Lower lobe of right lung (tissue), 2 donors: Measurements from ENCODE around the gene LIMD2. TPM values are rescaled to one million over a fixed set of nuclear protein-coding genes. Genes with fewer than 3 reads are reported as not detected.

Source experiments
- ATAC-seq, 2 donors: fragments of 200-7000 bp; cut with Tn5 transposase; one replicate each; pipeline ENCODE4 v1.9.1; 2020 to 2022; ENCODE audit warnings: mild to moderate bottlenecking in 2 of 2, moderate library complexity in 2 of 2
- DNase-seq: peaks from one replicate; pipeline ENCODE4 v3.0.0-alpha.2; 2020
- H3K27ac ChIP-seq: fragments of 200-600 bp; one replicate; pipeline ENCODE4 v1.8.0; 2022
- H3K27me3 ChIP-seq: fragments of 200-600 bp; one replicate; pipeline ENCODE4 v1.8.0; 2022; ENCODE audit warnings: low read depth
- H3K36me3 ChIP-seq: fragments of 200-600 bp; one replicate; pipeline ENCODE4 v1.8.0; 2022; ENCODE audit warnings: mild to moderate bottlenecking
- H3K4me1 ChIP-seq: fragments of 200-600 bp; one replicate; pipeline ENCODE4 v1.8.0; 2022
- H3K4me3 ChIP-seq: fragments of 200-600 bp; one replicate; pipeline ENCODE4 v1.8.0; 2022; ENCODE audit warnings: mild to moderate bottlenecking
- H3K9me3 ChIP-seq: fragments of 200-600 bp; one replicate; pipeline ENCODE4 v1.8.0; 2022
- intact Hi-C: fragments of 100-400 bp; cut with DNase I; formaldehyde crosslinking; loops from one replicate; pipeline ENCODE4 v1.11.0; 2022
- total RNA-seq: library from RNA; stranded (reverse); fragmentation: NEBNext Ultra II Directional; extraction: Animal tissue kit (Norgen Biotek cat#: 25700); gene quantifications from one replicate; pipeline ENCODE4 v1.2.1, GENCODE V29; 2021
- TF ChIP-seq, protein P1 (sequence below): fragments of 200-600 bp; IDR thresholded peaks from one replicate; pipeline ENCODE4 v1.8.0; 2022; ENCODE audit warnings: antibody characterized with exemption, mild to moderate bottlenecking
- donor health status: DM: no; HTN: yes; CAD: no; lungs with severe emphysema.

LIMD2 gene
- total RNA-seq, 1 donor from 2014 or later: 25.9 TPM

DNA sequence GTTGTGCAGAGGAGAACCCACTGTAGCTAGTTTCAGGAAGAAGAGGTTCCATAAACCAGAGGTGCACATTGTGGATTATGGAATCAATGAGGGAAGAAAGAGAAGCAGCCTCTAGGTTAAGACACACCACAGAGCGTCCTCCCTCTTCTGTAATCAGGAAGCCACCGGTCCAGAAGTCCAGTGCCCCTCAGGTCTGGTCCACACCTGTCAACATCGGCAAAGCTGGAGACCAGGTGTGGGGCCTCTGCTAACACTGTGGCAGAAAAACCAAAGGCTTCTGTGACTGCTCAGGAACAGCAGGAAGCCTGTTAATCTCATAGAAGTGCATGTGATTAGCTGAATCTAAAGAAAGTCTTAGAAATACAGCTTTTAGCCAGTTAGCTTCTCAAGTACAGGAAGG is 23.3 kb downstream of the LIMD2 start:
- H3K4me1 ChIP-seq: peaks cover 55% of the 10 kb centered on the region

DNA sequence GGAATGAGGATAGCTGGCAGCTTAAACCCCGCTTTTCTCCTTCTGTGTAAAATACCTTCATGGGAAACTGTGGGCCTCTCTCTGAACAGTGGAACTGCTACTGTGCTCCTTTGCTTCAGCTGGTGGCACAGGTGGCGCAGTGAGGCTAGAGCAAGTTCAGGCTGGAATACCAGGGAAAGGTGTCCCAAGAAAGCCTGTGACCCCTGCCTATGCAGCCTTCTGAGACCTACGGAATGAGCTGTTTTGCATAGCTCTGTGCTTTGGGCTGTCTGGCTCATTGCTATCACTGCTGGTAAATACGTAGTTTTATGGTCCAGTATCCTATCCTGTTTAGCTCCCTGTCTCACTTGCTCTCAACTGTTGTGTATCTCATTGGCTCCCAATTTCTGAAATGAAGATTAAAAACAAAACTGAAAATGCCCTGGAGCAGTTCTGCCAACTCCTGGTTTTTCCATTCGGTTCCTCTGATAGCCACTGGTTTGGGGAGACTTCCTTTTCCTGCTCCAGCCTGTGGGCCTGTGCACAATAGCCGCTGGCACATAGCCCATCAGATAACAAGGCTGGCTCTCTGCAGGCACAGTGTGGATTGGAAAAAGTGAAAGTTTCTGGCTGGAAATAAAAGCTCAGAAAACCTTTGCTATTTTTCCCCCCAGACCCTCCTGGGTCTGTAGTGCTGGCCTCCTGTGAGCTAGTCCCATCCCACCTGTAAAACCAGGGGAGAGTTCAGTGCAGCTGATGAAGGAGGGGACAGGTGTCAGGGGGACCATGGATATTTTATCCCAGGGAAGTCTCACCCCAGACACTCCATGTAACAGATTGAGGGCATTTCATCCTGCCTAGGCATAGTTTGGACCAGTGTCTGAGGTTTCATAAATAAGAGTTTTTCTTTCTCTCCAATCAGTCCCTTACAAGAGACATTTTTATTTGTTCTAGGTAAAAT is 24.0 kb downstream of the LIMD2 start:
- Histone ChIP-seq H3K4me1 (peaks cover 48% of the 10 kb centered on the region), H3K36me3 (peaks cover 43% of the 10 kb centered on the region), H3K4me3 (peak overlapping the region; percentile 27), H3K9me3 (no peaks in the 10 kb centered on the region), H3K27me3 (no peaks in the 10 kb centered on the region), H3K27ac (peak overlapping the region; percentile 76)
- intact Hi-C loops: no loop called here
- ATAC-seq: peak; percentile 92 to 95
- TF ChIP-seq, protein P1, sequence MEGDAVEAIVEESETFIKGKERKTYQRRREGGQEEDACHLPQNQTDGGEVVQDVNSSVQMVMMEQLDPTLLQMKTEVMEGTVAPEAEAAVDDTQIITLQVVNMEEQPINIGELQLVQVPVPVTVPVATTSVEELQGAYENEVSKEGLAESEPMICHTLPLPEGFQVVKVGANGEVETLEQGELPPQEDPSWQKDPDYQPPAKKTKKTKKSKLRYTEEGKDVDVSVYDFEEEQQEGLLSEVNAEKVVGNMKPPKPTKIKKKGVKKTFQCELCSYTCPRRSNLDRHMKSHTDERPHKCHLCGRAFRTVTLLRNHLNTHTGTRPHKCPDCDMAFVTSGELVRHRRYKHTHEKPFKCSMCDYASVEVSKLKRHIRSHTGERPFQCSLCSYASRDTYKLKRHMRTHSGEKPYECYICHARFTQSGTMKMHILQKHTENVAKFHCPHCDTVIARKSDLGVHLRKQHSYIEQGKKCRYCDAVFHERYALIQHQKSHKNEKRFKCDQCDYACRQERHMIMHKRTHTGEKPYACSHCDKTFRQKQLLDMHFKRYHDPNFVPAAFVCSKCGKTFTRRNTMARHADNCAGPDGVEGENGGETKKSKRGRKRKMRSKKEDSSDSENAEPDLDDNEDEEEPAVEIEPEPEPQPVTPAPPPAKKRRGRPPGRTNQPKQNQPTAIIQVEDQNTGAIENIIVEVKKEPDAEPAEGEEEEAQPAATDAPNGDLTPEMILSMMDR: no peak
- DNase-seq: peak; percentile 86

More for the DNA sequence above, 23.3 kb downstream of the LIMD2 start:
- no peaks in the 10 kb centered on the region for H3K9me3 ChIP-seq
- H3K4me3 ChIP-seq: no peak overlapping the region
- intact Hi-C loops: no loop called here
- H3K27me3 ChIP-seq: no peaks in the 10 kb centered on the region
- no peak for DNase-seq
- no peak for ATAC-seq
- TF ChIP-seq, protein P1: no peak
- peaks cover 36% of the 10 kb centered on the region for H3K36me3 ChIP-seq
- peak overlapping the region; percentile 76 for H3K27ac ChIP-seq

- Histone ChIP-seq H3K9me3 (no peaks in the 10 kb centered on the region), H3K27me3 (no peaks in the 10 kb centered on the region), H3K36me3 (peaks cover 49% of the 10 kb centered on the region), H3K4me1 (peaks cover 44% of the 10 kb centered on the region), H3K27ac (peak overlapping the region; percentile 76), H3K4me3 (peak overlapping the region; percentile 27)
- DNase-seq (no peak), ATAC-seq (peak; percentile 56 to 57)
- intact Hi-C loops: no loop called here
- TF ChIP-seq, protein P1: no peak
These were observed 24.7 kb downstream of the LIMD2 start for GRCh38 chr17:63675231-63675606.

GRCh38 chr17:63672856-63673255 is 27.1 kb downstream of the LIMD2 start:
- Histone ChIP-seq H3K9me3 (no peaks in the 10 kb centered on the region), H3K4me1 (peaks cover 37% of the 10 kb centered on the region), H3K36me3 (peaks cover 57% of the 10 kb centered on the region), H3K27ac (no peak overlapping the region), H3K27me3 (no peaks in the 10 kb centered on the region), H3K4me3 (no peak overlapping the region)
- TF ChIP-seq, protein P1: no peak
- intact Hi-C loops: no loop called here
- ATAC-seq (no peak), DNase-seq (no peak)

DNA sequence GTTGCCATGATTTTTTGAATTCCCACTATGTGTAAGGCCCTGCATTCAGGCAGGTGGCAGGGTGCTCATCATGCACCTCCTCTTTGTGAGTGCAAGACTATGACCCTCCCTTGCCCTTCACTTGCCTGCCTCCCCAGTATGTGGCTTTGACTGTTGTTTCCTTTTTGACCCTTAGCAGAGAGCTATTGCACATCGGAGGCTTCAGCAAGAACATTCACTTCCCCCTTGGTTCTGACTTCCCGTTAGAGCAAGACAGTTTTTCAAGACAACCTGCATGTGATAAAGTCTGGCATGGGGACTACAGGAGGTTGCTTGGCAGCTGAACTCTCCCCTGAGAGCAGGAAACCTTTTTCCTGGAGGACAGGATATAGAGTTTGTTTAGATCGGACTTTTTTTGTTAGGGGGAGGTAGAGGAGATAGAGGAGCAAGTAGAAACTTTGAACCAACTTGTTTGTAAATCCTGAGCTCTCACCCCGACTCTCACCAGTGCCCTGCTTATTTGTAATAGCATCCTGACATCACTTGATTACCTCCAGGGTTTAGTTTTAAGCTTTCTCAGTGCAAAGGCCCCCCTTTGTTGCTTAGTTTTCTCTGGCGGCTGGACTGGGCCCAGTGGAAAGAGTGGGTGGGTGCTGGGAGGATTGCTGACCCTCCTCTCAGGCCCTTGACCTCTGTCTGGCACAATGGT is 34.3 kb downstream of the LIMD2 start:
- H3K27ac ChIP-seq: peak overlapping the region; percentile 63
- H3K9me3 ChIP-seq: no peaks in the 10 kb centered on the region
- intact Hi-C loops: no loop called here
- DNase-seq: no peak
- H3K36me3 ChIP-seq: peaks cover 94% of the 10 kb centered on the region
- peaks cover 27% of the 10 kb centered on the region for H3K4me1 ChIP-seq
- H3K4me3 ChIP-seq: no peak overlapping the region
- no peaks in the 10 kb centered on the region for H3K27me3 ChIP-seq
- TF ChIP-seq, protein P1: no peak
- ATAC-seq: peak; percentile 80 to 87
